GM12801 (cell line): ENCODE measurements around the gene SPTBN1.

Experiments used
- TF ChIP-seq, protein P1 (sequence below): IDR thresholded peaks from one replicate; pipeline ENCODE4 v1.5.1; 2011; ENCODE audit warnings: control low read depth; ENCODE audit not compliant: insufficient read length; ENCODE audit errors: extremely low read depth

SPTBN1 gene

GRCh38 chr2:54651291-54651690 lies 195.2 kb downstream of the SPTBN1 start:
- TF ChIP-seq, protein P1, sequence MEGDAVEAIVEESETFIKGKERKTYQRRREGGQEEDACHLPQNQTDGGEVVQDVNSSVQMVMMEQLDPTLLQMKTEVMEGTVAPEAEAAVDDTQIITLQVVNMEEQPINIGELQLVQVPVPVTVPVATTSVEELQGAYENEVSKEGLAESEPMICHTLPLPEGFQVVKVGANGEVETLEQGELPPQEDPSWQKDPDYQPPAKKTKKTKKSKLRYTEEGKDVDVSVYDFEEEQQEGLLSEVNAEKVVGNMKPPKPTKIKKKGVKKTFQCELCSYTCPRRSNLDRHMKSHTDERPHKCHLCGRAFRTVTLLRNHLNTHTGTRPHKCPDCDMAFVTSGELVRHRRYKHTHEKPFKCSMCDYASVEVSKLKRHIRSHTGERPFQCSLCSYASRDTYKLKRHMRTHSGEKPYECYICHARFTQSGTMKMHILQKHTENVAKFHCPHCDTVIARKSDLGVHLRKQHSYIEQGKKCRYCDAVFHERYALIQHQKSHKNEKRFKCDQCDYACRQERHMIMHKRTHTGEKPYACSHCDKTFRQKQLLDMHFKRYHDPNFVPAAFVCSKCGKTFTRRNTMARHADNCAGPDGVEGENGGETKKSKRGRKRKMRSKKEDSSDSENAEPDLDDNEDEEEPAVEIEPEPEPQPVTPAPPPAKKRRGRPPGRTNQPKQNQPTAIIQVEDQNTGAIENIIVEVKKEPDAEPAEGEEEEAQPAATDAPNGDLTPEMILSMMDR, result no peak

DNA sequence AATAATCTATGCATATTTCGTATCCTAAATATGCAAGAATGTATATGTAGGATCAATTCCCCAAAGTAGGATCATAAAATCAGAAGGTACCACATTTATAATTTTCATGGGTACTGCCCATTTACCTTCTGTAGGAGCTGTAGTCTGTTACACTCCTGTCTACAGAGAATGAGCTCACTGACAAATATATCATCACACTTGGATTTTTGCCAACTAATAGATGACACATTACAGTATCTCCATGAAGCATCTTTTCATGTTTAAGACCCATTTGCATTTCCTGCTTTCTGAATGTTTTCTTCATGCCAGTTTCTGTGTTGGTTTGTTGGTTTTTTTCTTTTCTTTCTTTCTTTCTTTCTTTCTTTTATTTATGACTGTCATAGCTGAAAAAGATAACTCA lies 196.4 kb downstream of the SPTBN1 start:
- TF ChIP-seq, protein P1, result no peak

DNA sequence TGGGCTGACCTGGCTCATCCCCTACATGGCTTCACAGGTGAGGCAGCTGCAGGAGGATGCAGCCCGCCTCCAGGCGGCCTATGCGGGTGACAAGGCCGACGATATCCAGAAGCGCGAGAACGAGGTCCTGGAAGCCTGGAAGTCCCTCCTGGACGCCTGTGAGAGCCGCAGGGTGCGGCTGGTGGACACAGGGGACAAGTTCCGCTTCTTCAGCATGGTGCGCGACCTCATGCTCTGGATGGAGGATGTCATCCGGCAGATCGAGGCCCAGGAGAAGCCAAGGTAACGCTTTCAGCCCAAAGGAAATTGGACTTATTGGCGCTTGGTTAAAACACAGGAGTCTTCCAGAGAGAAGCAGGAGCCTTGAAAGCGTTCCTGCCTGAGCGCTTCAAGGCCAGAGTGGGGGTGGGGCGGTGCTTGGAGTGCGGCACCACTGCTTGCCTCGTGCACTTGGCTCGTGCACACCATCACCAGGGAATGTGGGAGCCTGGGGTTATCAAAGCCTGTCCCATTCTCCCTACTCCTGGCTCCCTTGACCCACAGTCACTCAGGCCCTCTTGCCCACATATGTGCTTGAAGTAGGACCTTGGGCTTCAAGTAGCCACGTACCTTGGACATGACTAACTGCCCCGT lies 197.6 kb downstream of the SPTBN1 start:
- TF ChIP-seq, protein P1, result no peak

DNA sequence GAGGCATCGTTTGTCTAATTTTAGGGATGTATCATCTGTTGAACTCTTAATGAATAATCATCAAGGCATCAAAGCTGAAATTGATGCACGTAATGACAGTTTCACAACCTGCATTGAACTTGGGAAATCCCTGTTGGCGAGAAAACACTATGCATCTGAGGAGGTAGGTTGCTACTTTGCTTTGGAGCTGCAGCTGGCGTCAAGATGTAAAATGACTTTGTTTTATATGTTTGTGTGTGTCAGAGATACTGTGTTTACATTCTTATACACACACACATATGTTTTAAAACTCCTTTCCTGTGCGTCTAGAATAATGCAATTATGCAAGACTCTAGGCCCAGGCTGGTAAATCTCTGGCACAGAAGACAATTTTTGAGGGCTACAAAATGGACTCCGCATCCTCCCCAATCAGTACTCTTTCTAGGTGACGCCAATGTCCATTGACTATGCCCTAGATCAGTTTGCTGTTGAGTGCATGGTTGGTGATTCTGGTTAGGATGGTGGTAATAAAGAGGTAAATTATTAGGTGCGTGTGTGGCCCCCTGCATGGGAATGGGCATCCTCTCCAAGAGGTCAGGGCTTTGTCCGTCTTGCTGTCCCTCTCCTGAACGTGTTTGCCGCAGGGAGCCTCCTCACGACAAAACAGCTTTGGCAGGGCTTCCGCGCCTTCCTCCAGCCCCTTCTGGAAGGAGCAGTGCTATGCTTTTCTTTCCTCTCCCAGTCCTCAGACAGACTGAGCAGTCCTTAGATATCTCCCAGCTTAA lies 199.1 kb downstream of the SPTBN1 start:
- TF ChIP-seq, protein P1, result no peak

GRCh38 chr2:54656863-54657262 lies 200.7 kb downstream of the SPTBN1 start:
- TF ChIP-seq, protein P1, result no peak

GRCh38 chr2:54657664-54658083 lies 201.5 kb downstream of the SPTBN1 start:
- TF ChIP-seq, protein P1, result no peak

DNA sequence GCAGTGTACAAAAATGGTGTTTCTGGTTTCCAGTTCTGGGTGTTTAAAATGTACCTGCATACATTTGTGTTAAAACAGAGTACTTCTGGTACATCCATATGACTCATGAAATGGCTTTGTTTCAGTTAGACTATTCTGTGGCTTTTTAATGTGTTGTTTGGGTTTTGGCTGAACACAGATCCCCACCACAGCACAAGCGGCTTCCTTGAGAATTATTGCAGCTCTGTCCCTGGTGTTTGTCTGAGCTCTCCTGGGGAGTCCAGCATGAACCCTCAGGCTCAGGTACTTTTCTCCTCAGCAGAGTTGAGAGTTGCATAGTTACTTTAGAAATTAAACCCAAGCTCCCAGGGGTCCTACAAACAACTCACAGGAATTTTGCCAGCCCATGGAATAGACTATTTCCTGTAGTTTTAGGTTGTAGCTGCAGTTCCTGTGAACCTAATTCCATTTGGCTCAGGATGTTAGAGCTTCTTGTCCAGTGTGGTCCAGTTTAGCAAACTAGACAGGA lies 202.5 kb downstream of the SPTBN1 start:
- TF ChIP-seq, protein P1, result no peak
